Peyer's patch (tissue), 4 donors: ENCODE measurements around the gene SLC29A2. TPM values are rescaled to one million over a fixed set of nuclear protein-coding genes. Genes with fewer than 3 reads are reported as not detected.

Experiments used
- DNase-seq, 3 donors: peaks; one replicate each; pipeline ENCODE4 v3.0.0-alpha.2; 2017 to 2019
- H3K27ac ChIP-seq, 4 donors: fragments of 200-600 bp; sonication (generic); one replicate each; pipeline ENCODE4 v1.5.1; 2016 to 2019
- H3K27me3 ChIP-seq, 2 donors: fragments of 200-600 bp; sonication (generic); one replicate each; pipeline ENCODE4 v1.5.1; 2019
- H3K36me3 ChIP-seq, 3 donors: fragments of 200-600 bp; sonication (generic); one replicate each; pipeline ENCODE4 v1.5.1; 2016 to 2019
- H3K4me1 ChIP-seq, 4 donors: fragments of 200-600 bp; sonication (generic); one replicate each; pipeline ENCODE4 v1.5.1; 2016 to 2019
- H3K4me3 ChIP-seq, 4 donors: fragments of 200-600 bp; sonication (generic); 1 replicate in 3 of 4; 2 replicates in 1 of 4; pipeline ENCODE4 v1.5.1; 2016 to 2019; ENCODE audit warnings: mild to moderate bottlenecking in 1 of 4
- H3K9me3 ChIP-seq, 4 donors: fragments of 200-600 bp; sonication (generic); one replicate each; pipeline ENCODE4 v1.5.1; 2016 to 2019; ENCODE audit warnings: mild to moderate bottlenecking in 1 of 4
- POLR2A ChIP-seq, 2 donors: fragments of 450-650 bp; IDR thresholded peaks; one replicate each; pipeline ENCODE4 v1.5.1; 2017; ENCODE audit warnings: antibody characterized with exemption in 2 of 2, mild to moderate bottlenecking in 2 of 2, moderate library complexity in 2 of 2
- total RNA-seq, 4 donors: library from RNA; depleted of rRNA; stranded (reverse); fragments of >200 nt; gene quantifications; one replicate each; pipeline ENCODE4 v1.1.0, GENCODE V29; 2016
- TF ChIP-seq, protein P1 (sequence below), 6 experiments: fragments of 450-650 bp in 4 of 6; fragments of 200-600 bp in 2 of 6; sonication (generic) in 1 of 6; IDR thresholded peaks; one replicate each; pipeline ENCODE4 v1.5.1; 2017 to 2019; ENCODE audit warnings: antibody characterized with exemption in 6 of 6, mild to moderate bottlenecking in 3 of 6, moderate library complexity in 1 of 6

Gene SLC29A2
- total RNA-seq, 4 donors from 2014 or later = 7.4 to 21.6 (median 17.1) TPM

DNA sequence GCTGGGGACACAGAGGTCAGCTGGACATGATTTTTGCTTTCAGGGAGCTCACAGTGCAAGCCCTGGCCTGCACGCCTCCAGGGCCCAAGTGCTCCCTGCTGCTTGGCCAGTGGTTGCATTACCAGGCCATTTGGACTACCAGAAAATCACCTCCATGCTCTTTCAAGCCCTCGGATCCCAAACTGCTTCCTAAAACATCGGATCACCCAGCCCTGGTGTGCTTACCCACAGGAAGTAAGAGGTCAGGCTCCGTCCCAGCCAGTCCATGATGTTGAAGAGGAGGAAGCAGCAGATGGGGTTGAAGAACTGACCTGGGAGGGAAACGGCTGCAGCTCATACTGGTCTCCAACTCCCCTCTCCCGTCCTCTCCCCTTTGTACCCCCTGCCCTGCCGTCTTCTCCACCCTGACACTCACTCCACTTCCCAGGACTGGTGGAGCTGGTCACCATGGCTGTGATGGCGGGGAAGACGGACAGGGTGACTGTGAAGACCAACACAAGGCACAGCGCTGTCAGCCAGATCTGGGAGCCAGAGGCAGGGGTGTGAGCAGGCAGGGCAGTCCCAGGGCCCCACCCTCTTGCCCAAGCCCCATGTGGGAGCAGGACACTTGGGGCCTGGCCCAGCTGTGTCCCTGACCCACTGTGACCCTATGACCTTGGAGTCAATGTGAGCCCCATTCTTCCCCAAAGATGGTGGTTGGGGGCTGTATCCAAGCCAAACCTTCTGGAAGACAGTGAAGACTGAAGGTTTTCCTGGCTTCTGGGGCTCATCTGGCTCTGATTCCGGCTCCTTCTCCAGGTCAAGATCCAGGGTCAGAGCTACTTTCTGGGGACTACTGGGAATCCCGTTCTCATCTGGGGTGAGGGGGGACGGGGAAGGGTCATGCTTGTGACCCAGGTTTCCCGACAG is 5.6 kb downstream of the SLC29A2 start:
- Histone ChIP-seq H3K9me3 (no peaks in the 10 kb centered on the region), H3K27ac (no peak overlapping the region), H3K4me1 (peaks cover 0 to 8% (median 0%) of the 10 kb centered on the region in 4 donors), H3K4me3 (no peak overlapping the region), H3K36me3 (no peaks in the 10 kb centered on the region), H3K27me3 (no peaks in the 10 kb centered on the region)
- no peak for DNase-seq
- TF ChIP-seq, protein P1, sequence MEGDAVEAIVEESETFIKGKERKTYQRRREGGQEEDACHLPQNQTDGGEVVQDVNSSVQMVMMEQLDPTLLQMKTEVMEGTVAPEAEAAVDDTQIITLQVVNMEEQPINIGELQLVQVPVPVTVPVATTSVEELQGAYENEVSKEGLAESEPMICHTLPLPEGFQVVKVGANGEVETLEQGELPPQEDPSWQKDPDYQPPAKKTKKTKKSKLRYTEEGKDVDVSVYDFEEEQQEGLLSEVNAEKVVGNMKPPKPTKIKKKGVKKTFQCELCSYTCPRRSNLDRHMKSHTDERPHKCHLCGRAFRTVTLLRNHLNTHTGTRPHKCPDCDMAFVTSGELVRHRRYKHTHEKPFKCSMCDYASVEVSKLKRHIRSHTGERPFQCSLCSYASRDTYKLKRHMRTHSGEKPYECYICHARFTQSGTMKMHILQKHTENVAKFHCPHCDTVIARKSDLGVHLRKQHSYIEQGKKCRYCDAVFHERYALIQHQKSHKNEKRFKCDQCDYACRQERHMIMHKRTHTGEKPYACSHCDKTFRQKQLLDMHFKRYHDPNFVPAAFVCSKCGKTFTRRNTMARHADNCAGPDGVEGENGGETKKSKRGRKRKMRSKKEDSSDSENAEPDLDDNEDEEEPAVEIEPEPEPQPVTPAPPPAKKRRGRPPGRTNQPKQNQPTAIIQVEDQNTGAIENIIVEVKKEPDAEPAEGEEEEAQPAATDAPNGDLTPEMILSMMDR (IDR thresholded peaks at IDR 0.05) = no peak
- no peak for TF ChIP-seq POLR2A (IDR thresholded peaks at IDR 0.05)

DNA sequence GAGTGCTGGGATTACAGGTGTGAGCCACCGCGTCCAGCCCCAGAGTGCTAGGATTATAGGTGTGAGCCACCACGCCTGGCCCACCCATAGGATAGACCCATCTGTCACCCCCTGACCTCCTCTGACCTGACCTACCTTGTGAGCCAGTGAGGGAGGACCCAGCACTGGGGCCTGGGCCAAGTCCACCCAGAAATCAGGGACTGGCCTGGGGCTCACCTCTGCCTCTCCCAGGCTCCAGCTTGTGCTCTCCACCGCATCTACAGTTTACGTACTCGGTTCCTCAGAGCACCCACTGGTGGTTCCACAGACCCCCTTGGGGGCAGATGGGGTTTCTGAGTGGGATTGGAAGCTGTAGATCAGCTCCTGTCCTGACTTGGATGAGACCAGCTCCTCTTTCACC is 6.4 kb downstream of the SLC29A2 start:
- DNase-seq = no peak
- TF ChIP-seq, protein P1 (IDR thresholded peaks at IDR 0.05) = no peak
- TF ChIP-seq POLR2A (IDR thresholded peaks at IDR 0.05) = no peak
- Histone ChIP-seq H3K4me1 (peaks cover 0 to 4% (median 0%) of the 10 kb centered on the region in 4 donors), H3K4me3 (no peak overlapping the region), H3K27ac (no peak overlapping the region), H3K27me3 (no peaks in the 10 kb centered on the region), H3K9me3 (no peaks in the 10 kb centered on the region), H3K36me3 (no peaks in the 10 kb centered on the region)

DNA sequence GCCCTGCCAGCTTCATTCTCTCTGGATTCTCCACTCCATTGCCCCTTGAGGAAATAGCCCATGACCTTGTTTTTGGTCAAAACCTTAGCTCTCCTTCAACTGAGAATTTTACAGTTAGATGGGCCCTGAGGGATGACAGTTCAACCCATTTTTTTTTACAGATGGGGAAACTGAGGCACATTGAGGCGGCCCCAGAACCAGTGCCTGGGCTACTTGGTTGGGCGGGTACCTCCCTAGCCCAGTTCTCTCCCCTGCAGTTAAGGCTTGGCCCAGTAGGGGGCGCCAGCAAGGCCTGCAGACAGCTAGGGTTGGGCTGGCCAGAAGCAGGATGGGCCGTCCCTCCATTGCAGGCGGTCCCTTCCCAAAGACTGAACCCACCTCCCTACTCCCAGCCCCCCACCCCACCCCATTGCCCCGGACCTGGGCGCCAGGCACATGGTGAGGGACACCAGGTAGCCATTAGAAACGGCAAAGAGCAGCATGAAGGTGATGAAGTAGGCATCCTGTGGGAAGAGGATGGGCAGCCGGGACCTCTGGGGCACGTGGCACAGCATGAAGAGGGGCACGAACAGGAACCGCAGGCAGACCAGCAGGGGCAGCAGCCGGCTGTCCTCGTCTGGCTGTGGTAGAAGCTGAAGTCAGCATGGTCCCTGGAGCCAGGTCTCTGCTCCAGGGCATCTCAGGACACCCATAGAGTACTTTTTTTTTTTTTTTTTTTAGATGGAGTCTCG is 7.6 kb downstream of the SLC29A2 start:
- TF ChIP-seq POLR2A (IDR thresholded peaks at IDR 0.05) = no peak
- TF ChIP-seq, protein P1 (IDR thresholded peaks at IDR 0.05) = peak in 5 of 6 experiments; percentile 13 to 75 (median 63)
- peak in 2 of 3 donors; percentile 77 to 81 for DNase-seq
- Histone ChIP-seq H3K36me3 (no peaks in the 10 kb centered on the region), H3K27me3 (no peaks in the 10 kb centered on the region), H3K4me1 (no peaks in the 10 kb centered on the region), H3K9me3 (no peaks in the 10 kb centered on the region), H3K27ac (no peak overlapping the region), H3K4me3 (no peak overlapping the region)

DNA sequence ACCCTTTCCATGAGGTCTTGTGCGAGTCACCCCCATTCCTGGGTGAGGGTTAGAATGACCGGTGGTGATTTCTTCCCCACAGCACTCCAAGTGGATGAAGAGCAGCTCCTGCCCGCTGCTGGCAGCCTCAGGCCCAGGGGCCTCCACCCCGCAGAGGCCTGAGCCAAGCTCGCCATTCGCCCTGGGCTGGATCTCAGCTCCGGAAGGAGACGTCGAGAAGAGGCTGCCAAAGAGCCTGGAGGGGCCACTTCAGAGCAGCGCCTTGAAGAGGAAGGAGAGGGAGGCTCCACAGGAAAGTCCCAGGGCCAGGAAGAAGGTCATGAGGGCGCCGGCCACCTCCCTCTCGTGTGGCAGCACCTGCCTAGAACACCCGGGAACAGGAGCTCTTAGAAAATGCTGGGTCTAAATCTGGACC is 8.4 kb downstream of the SLC29A2 start:
- Histone ChIP-seq H3K9me3 (no peaks in the 10 kb centered on the region), H3K27me3 (no peaks in the 10 kb centered on the region), H3K27ac (no peak overlapping the region), H3K4me3 (no peak overlapping the region), H3K36me3 (no peaks in the 10 kb centered on the region), H3K4me1 (no peaks in the 10 kb centered on the region)
- DNase-seq = no peak
- no peak for TF ChIP-seq POLR2A (IDR thresholded peaks at IDR 0.05)
- TF ChIP-seq, protein P1 (IDR thresholded peaks at IDR 0.05) = no peak

DNA sequence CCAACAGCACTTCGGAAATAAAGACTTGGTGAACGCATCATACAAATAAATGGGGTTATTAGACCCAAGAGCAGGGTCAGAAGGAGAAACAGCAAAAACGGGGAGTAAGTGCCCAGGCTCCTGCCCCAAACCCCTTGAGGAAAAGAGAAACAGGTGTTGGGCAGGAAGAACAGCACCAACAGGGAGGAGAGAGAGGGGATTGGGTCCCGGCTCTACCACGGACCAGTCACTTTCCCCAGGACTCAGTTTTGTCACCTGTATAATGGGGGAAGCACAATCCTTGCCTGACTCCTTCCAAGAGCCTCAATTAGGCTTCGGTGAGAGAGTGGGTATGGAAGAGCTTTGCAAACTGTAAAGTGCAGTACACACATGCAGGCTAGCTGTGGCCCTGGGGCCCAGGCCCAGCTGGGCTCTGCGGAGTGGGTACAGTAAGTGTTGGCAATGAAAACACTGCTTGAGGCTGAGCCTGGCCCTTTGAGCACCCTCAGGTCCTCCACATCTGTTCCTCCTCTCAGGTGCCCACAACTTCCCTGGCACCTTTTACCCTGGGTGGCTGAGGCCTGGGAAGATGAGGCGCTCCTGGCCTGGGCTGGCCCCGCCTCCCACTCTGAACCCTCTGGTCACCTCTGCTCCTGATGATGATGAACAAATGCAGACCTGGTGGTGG is 8.9 kb downstream of the SLC29A2 start:
- no peaks in the 10 kb centered on the region for H3K9me3 ChIP-seq
- no peak overlapping the region for H3K27ac ChIP-seq
- no peaks in the 10 kb centered on the region for H3K4me1 ChIP-seq
- no peak for DNase-seq
- no peaks in the 10 kb centered on the region for H3K27me3 ChIP-seq
- H3K4me3 ChIP-seq = no peak overlapping the region
- no peak for TF ChIP-seq POLR2A (IDR thresholded peaks at IDR 0.05)
- TF ChIP-seq, protein P1 (IDR thresholded peaks at IDR 0.05) = no peak
- no peaks in the 10 kb centered on the region for H3K36me3 ChIP-seq
